H1 (cell line): ENCODE results near the gene ZNF697. TPM values are rescaled to one million over a fixed set of nuclear protein-coding genes. Genes with fewer than 3 reads are reported as not detected.

ENCODE experiments used
- CTCF ChIA-PET: fragments of 300-600 bp; sonication (Branson Sonifier 250); formaldehyde crosslinking; loops from one replicate; lab custom pipeline; 2021; ENCODE audit not compliant: partially characterized antibody; lab: Charles Lee
- POLR2A ChIA-PET: fragments of 300-600 bp; sonication (Branson Sonifier 250); formaldehyde crosslinking; loops from one replicate; lab custom pipeline; 2021; ENCODE audit warnings: inconsistent platforms; ENCODE audit not compliant: partially characterized antibody; lab: Charles Lee
- DNase-seq, 2 experiments: peaks; one replicate each; pipeline versions ENCODE4 v3.0.0 to v3.0.0-alpha.2; 2010 to 2022; ENCODE audit warnings: low spot score in 2 of 2, low read depth in 1 of 2, mixed read lengths in 1 of 2
- FAIRE-seq: peaks from 2 replicates; lab custom pipeline; 2011; peaks lifted over from hg19 to GRCh38; lab: Jason Lieb, UNC
- H2AFZ ChIP-seq: 2 replicates; pipeline ENCODE4 v1.8.1; 2012; ENCODE audit warnings: low read length, inconsistent platforms
- H2AK5ac ChIP-seq: 2 replicates; pipeline ENCODE4 v1.6.1; 2013; ENCODE audit warnings: low read depth, low read length
- H2BK120ac ChIP-seq: replicated peaks from 2 replicates; pipeline ENCODE3; 2013; ENCODE audit warnings: low read depth, low read length, inconsistent platforms
- H2BK12ac ChIP-seq: 2 replicates; pipeline ENCODE4 v1.6.1; 2013; ENCODE audit warnings: low read depth, low read length
- H2BK15ac ChIP-seq: 2 replicates; pipeline ENCODE4 v1.6.1; 2013; ENCODE audit warnings: low read length
- H2BK20ac ChIP-seq: 2 replicates; pipeline ENCODE4 v1.6.1; 2013; ENCODE audit warnings: low read length
- H2BK5ac ChIP-seq: 2 replicates; pipeline ENCODE4 v1.6.1; 2013; ENCODE audit warnings: low read depth, low read length
- H3K14ac ChIP-seq: 2 replicates; pipeline ENCODE4 v1.6.1; 2013; ENCODE audit warnings: inconsistent platforms; ENCODE audit not compliant: insufficient read length
- H3K18ac ChIP-seq: 2 replicates; pipeline ENCODE4 v1.6.1; 2013; ENCODE audit warnings: low read length; ENCODE audit errors: extremely low read depth
- H3K23ac ChIP-seq: 2 replicates; pipeline ENCODE4 v1.6.1; 2013; ENCODE audit warnings: inconsistent platforms; ENCODE audit not compliant: insufficient read length
- H3K23me2 ChIP-seq: 2 replicates; pipeline ENCODE4 v1.6.1; 2013; ENCODE audit warnings: low read depth, low read length
- H3K27ac ChIP-seq: 2 replicates; pipeline ENCODE4 v1.6.1; 2011; ENCODE audit warnings: low read depth, low read length, inconsistent platforms
- H3K27me3 ChIP-seq, 4 experiments: replicated peaks in 1 of 4; 1 replicate in 1 of 4; 2 replicates in 3 of 4; pipeline versions ENCODE4 v1.6.1 to v1.8.1; 2011 to 2013; ENCODE audit warnings: low read length in 3 of 4, mild to moderate bottlenecking in 3 of 4, inconsistent platforms in 2 of 4, mixed read lengths in 2 of 4, moderate library complexity in 1 of 4; ENCODE audit not compliant: control insufficient read depth in 3 of 4, insufficient read depth in 3 of 4; ENCODE audit errors: extremely low read depth in 1 of 4
- H3K36me3 ChIP-seq, 4 experiments: 2 replicates each; pipeline versions ENCODE4 v1.6.1 to v1.8.1; 2011 to 2013; ENCODE audit warnings: mild to moderate bottlenecking in 4 of 4, low read length in 3 of 4, moderate library complexity in 2 of 4, control low read depth in 1 of 4, inconsistent platforms in 1 of 4; ENCODE audit not compliant: insufficient read depth in 4 of 4, control insufficient read depth in 2 of 4
- H3K4ac ChIP-seq: replicated peaks from 2 replicates; pipeline ENCODE3; 2013; ENCODE audit warnings: low read length, low read depth, mixed read lengths, inconsistent platforms; ENCODE audit not compliant: insufficient read length
- H3K4me1 ChIP-seq, 4 experiments: replicated peaks in 1 of 4; 1 replicate in 1 of 4; 2 replicates in 3 of 4; pipeline versions ENCODE4 v1.6.1 to v1.8.1; 2011 to 2013; ENCODE audit warnings: low read length in 3 of 4, inconsistent platforms in 2 of 4, mixed read lengths in 1 of 4; ENCODE audit not compliant: insufficient read depth in 4 of 4, control insufficient read depth in 3 of 4
- H3K4me2 ChIP-seq, 2 experiments: 2 replicates each; pipeline versions ENCODE4 v1.6.1 to v1.8.1; 2011 to 2013; ENCODE audit warnings: low read depth in 2 of 2, low read length in 2 of 2, control low read depth in 1 of 2, inconsistent platforms in 1 of 2, mild to moderate bottlenecking in 1 of 2; ENCODE audit not compliant: insufficient read depth in 1 of 2
- H3K4me3 ChIP-seq, 4 experiments: fragments of 200-600, 300-600 bp in 1 of 4; sonication (generic), shearing (Covaris generic), sonication (Bioruptor Twin) in 1 of 4; 2 replicates each; pipeline versions ENCODE4 v1.5.1 to v1.8.1; 2011 to 2016; ENCODE audit warnings: low read length in 4 of 4, low read depth in 3 of 4, control low read depth in 2 of 4, inconsistent platforms in 2 of 4, mild to moderate bottlenecking in 2 of 4, mixed read lengths in 1 of 4, moderate library complexity in 1 of 4; ENCODE audit not compliant: insufficient read depth in 2 of 4; ENCODE audit errors: extremely low read depth in 1 of 4
- H3K56ac ChIP-seq: replicated peaks from 2 replicates; pipeline ENCODE3; 2013; ENCODE audit warnings: low read depth, mild to moderate bottlenecking, mixed read lengths, low read length, inconsistent platforms; ENCODE audit not compliant: insufficient read length
- H3K79me1 ChIP-seq: 2 replicates; pipeline ENCODE4 v1.6.1; 2013; ENCODE audit warnings: low read depth, low read length, control low read depth
- H3K79me2 ChIP-seq, 2 experiments: 2 replicates each; pipeline versions ENCODE4 v1.6.1 to v1.8.1; 2012 to 2013; ENCODE audit warnings: low read length in 2 of 2, mild to moderate bottlenecking in 2 of 2, inconsistent platforms in 1 of 2; ENCODE audit not compliant: insufficient read depth in 2 of 2, control insufficient read depth in 1 of 2
- H3K9ac ChIP-seq, 4 experiments: replicated peaks in 1 of 4; 1 replicate in 1 of 4; 2 replicates in 3 of 4; pipeline versions ENCODE4 v1.6.1 to v1.8.1; 2011 to 2013; ENCODE audit warnings: low read depth in 3 of 4, low read length in 3 of 4, control low read depth in 2 of 4, mild to moderate bottlenecking in 2 of 4, moderate library complexity in 2 of 4, inconsistent platforms in 1 of 4; ENCODE audit errors: extremely low read depth in 1 of 4
- H3K9me3 ChIP-seq, 2 experiments: 2 replicates each; pipeline versions ENCODE4 v1.6.1 to v1.8.1; 2012 to 2013; ENCODE audit warnings: mild to moderate bottlenecking in 2 of 2, moderate library complexity in 2 of 2, control low read depth in 1 of 2, inconsistent platforms in 1 of 2, low read depth in 1 of 2, low read length in 1 of 2, mixed read lengths in 1 of 2; ENCODE audit not compliant: insufficient read depth in 2 of 2
- H4K20me1 ChIP-seq, 2 experiments: replicated peaks in 1 of 2; 2 replicates each; pipeline versions ENCODE3 to v1.8.1; 2011 to 2013; ENCODE audit warnings: inconsistent platforms in 2 of 2, low read length in 2 of 2, mild to moderate bottlenecking in 1 of 2; ENCODE audit not compliant: insufficient read depth in 2 of 2, control insufficient read depth in 1 of 2
- H4K5ac ChIP-seq: 2 replicates; pipeline ENCODE4 v1.6.1; 2013; ENCODE audit warnings: low read length, low read depth, mixed read lengths, inconsistent platforms; ENCODE audit not compliant: insufficient read length
- H4K8ac ChIP-seq: 2 replicates; pipeline ENCODE4 v1.8.0; 2013; ENCODE audit warnings: mild to moderate bottlenecking, moderate library complexity, low read length, inconsistent platforms; ENCODE audit not compliant: insufficient read depth; ENCODE audit errors: extremely low read depth
- H4K91ac ChIP-seq: replicated peaks from 2 replicates; pipeline ENCODE3; 2013; ENCODE audit warnings: low read length, mixed read lengths, inconsistent platforms; ENCODE audit not compliant: insufficient read length
- ATF2 ChIP-seq: IDR thresholded peaks from 2 replicates; pipeline ENCODE4 v1.6.1; 2012; ENCODE audit warnings: low read length, inconsistent platforms
- BCL11A ChIP-seq, 2 experiments: IDR thresholded peaks; one replicate each; pipeline ENCODE4 v1.6.1; 2011; ENCODE audit warnings: low read depth in 2 of 2, low read length in 2 of 2, mild to moderate bottlenecking in 2 of 2
- CBX5 ChIP-seq: fragments of 300-800, 300-1000 bp; sonication (generic); IDR thresholded peaks from 2 replicates; pipeline ENCODE4 v1.7.1; 2016; ENCODE audit warnings: antibody characterized with exemption, low read length, low read depth
- CREB1 ChIP-seq: IDR thresholded peaks from 2 replicates; pipeline ENCODE4 v1.6.1; 2012; ENCODE audit warnings: inconsistent platforms
- CTBP2 ChIP-seq: IDR thresholded peaks from 2 replicates; pipeline ENCODE4 v1.7.0; 2011; ENCODE audit warnings: borderline replicate concordance, mild to moderate bottlenecking, moderate library complexity, mixed read lengths, low read length; ENCODE audit not compliant: insufficient read depth, insufficient read length
- EGR1 ChIP-seq: IDR thresholded peaks from 2 replicates; pipeline ENCODE4 v1.6.1; 2011; ENCODE audit warnings: low read depth, low read length, borderline replicate concordance
- FOSL1 ChIP-seq: IDR thresholded peaks from 2 replicates; pipeline ENCODE4 v1.6.1; 2011; ENCODE audit warnings: mild to moderate bottlenecking, low read depth, low read length, moderate library complexity; ENCODE audit not compliant: insufficient read depth
- KDM4A ChIP-seq: IDR thresholded peaks from one replicate; pipeline ENCODE4 v1.7.1; 2012; ENCODE audit warnings: low read depth, mild to moderate bottlenecking, moderate library complexity, low read length, inconsistent platforms; ENCODE audit not compliant: severe bottlenecking
- KDM5A ChIP-seq: fragments of 200-600 bp; IDR thresholded peaks from 2 replicates; pipeline ENCODE4 v1.7.1; 2012; ENCODE audit warnings: mild to moderate bottlenecking, low read length, inconsistent platforms, mixed read lengths
- NANOG ChIP-seq: IDR thresholded peaks from 2 replicates; pipeline ENCODE4 v1.6.1; 2011; ENCODE audit warnings: low read length, low read depth, mild to moderate bottlenecking, inconsistent platforms; ENCODE audit not compliant: insufficient read depth, poor library complexity, severe bottlenecking
- POLR2A ChIP-seq, 2 experiments: IDR thresholded peaks; 1 replicate in 1 of 2; 2 replicates in 1 of 2; pipeline ENCODE4 v1.6.1; 2011; ENCODE audit warnings: low read depth in 2 of 2, low read length in 2 of 2, mild to moderate bottlenecking in 2 of 2; ENCODE audit errors: control extremely low read depth in 1 of 2
- POU5F1 ChIP-seq: IDR thresholded peaks from 2 replicates; pipeline ENCODE4 v1.6.1; 2011; ENCODE audit warnings: low read depth, mild to moderate bottlenecking, low read length, moderate library complexity
- SIRT6 ChIP-seq: IDR thresholded peaks from one replicate; pipeline ENCODE4 v1.7.1; 2012; ENCODE audit warnings: low read length, inconsistent platforms
- SIX5 ChIP-seq: IDR thresholded peaks from 2 replicates; pipeline ENCODE4 v1.6.1; 2011; ENCODE audit warnings: mild to moderate bottlenecking, low read depth, low read length
- TEAD4 ChIP-seq: IDR thresholded peaks from 2 replicates; pipeline ENCODE4 v1.6.1; 2012; ENCODE audit warnings: low read depth, low read length, inconsistent platforms, mixed read lengths
- WGBS, 2 experiments: shearing (Covaris generic) in 1 of 2; methylation state at CpG; one replicate each; pipeline versions ENCODE4 v1.1.6 to v1.1.7; 2013 to 2015; ENCODE audit warnings: low lambda C conversion rate in 2 of 2, mixed read lengths in 2 of 2, inconsistent platforms in 1 of 2, low coverage in 1 of 2, missing lambda C conversion rate in 1 of 2; ENCODE audit not compliant: insufficient replicate concordance in 2 of 2, insufficient coverage in 1 of 2, insufficient read length in 1 of 2; ENCODE audit errors: extremely low coverage in 1 of 2, missing lambda C conversion rate in 1 of 2; 5-methylcytosine and 5-hydroxymethylcytosine counted together
- polyA plus RNA-seq, 7 experiments: library from polyadenylated mRNA; depleted of rRNA in 3 of 7; stranded (reverse) in 5 of 7; unstranded in 2 of 7; fragments of >200 nt in 5 of 7; fragments of 200-250 nt in 2 of 7; gene quantifications; 1 replicate in 5 of 7; 2 replicates in 1 of 7; 4 replicates in 1 of 7; pipeline versions ENCODE4 v1.2.1 to v1.2.3, GENCODE V29; 2011 to 2013; ENCODE audit warnings: missing spikeins in 2 of 7, mixed read lengths in 2 of 7
- total RNA-seq: library from RNA; stranded (reverse); fragmentation: NEBNext Ultra II Directional; extraction: Animal tissue kit (Norgen Biotek cat#: 25700); gene quantifications from 2 replicates; pipeline ENCODE4 v1.2.1, GENCODE V29; 2021

Gene ZNF697
- total and polyA plus RNA-seq, 2 of the 8 experiments (the other 6 are each of a cell fraction or from before 2014, with no cell fraction given), result 5.6 to 18.3 TPM

- Histone ChIP-seq H3K4me3 (no peak overlapping the region), H3K56ac (no peak overlapping the region), H3K27me3 (no peaks in the 10 kb centered on the region), H4K5ac (no peak overlapping the region), H3K4me2 (no peak overlapping the region), H4K20me1 (no peaks in the 10 kb centered on the region), H3K14ac (no peak overlapping the region), H3K4ac (no peak overlapping the region), H3K23me2 (no peaks in the 10 kb centered on the region), H3K27ac (no peak overlapping the region), H4K91ac (no peak overlapping the region), H2BK12ac (no peak overlapping the region), H3K79me1 (no peaks in the 10 kb centered on the region), H3K36me3 (no peaks in the 10 kb centered on the region), H3K23ac (no peak overlapping the region), H4K8ac (no peak overlapping the region), H2BK20ac (no peak overlapping the region), H3K79me2 (no peaks in the 10 kb centered on the region), H2BK120ac (no peak overlapping the region), H2BK5ac (no peak overlapping the region), H2AK5ac (no peak overlapping the region), H3K9ac (no peak overlapping the region), H2BK15ac (no peak overlapping the region), H3K9me3 (no peaks in the 10 kb centered on the region), H2AFZ (no peak overlapping the region), H3K18ac (no peak overlapping the region), H3K4me1 (no peaks in the 10 kb centered on the region)
- 96% methylated on average over 1 of the region's 1 CpG; no CpG with 5 or more reads in 1 of the 2 experiments for WGBS, 2 experiments
- FAIRE-seq (no peak), DNase-seq (no peak)
- ChIA-PET POLR2A (no interaction called here), CTCF (no interaction called here)
- TF ChIP-seq CBX5 (no peak), CREB1 (no peak), ATF2 (no peak), NANOG (no peak), FOSL1 (no peak), KDM4A (no peak), BCL11A (IDR thresholded peaks at IDR 0.05; ENCODE audit: low read depth in 2 of 2, low read length in 2 of 2) (no peak), CTBP2 (no peak), POU5F1 (no peak), EGR1 (no peak), POLR2A (IDR thresholded peaks at IDR 0.05; ENCODE audit: control extremely low read depth in 1 of 2, low read depth in 2 of 2, low read length in 2 of 2) (no peak), SIX5 (no peak), TEAD4 (no peak), KDM5A (no peak), SIRT6 (no peak)
These were observed 53.7 kb downstream of the ZNF697 start for GRCh38 chr1:119594376-119594775.
